ENCODE measurements around the gene SFXN5.

DNA sequence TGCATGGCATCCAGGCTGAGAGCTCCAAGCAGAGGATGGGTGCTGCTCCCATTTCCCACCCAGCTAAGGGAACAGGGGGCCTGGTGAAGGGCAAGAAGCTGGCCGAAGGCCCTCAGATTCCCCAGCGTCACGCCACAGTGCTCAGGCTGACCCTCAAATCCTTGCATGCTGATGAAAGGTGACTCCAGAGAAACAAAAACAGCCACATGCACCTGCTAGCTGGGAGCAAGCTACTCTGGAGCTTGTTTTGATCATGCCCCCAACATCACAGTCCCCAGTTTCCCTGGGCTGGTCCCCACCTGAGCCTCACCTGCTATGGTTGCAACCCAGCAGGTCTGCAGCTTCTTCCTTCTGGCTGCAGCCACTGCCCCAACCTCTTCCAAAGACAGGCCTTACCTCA, 28.0 kb upstream of the SFXN5 start:
- TF ChIP-seq SIN3A (IDR thresholded peaks at IDR 0.05; ENCODE audit: borderline replicate concordance, insufficient read depth, low read length): no peak
- TF ChIP-seq, protein P1, sequence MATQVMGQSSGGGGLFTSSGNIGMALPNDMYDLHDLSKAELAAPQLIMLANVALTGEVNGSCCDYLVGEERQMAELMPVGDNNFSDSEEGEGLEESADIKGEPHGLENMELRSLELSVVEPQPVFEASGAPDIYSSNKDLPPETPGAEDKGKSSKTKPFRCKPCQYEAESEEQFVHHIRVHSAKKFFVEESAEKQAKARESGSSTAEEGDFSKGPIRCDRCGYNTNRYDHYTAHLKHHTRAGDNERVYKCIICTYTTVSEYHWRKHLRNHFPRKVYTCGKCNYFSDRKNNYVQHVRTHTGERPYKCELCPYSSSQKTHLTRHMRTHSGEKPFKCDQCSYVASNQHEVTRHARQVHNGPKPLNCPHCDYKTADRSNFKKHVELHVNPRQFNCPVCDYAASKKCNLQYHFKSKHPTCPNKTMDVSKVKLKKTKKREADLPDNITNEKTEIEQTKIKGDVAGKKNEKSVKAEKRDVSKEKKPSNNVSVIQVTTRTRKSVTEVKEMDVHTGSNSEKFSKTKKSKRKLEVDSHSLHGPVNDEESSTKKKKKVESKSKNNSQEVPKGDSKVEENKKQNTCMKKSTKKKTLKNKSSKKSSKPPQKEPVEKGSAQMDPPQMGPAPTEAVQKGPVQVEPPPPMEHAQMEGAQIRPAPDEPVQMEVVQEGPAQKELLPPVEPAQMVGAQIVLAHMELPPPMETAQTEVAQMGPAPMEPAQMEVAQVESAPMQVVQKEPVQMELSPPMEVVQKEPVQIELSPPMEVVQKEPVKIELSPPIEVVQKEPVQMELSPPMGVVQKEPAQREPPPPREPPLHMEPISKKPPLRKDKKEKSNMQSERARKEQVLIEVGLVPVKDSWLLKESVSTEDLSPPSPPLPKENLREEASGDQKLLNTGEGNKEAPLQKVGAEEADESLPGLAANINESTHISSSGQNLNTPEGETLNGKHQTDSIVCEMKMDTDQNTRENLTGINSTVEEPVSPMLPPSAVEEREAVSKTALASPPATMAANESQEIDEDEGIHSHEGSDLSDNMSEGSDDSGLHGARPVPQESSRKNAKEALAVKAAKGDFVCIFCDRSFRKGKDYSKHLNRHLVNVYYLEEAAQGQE (IDR thresholded peaks at IDR 0.05; ENCODE audit: insufficient read depth in 1 of 2, low read depth in 2 of 2, low read length in 2 of 2): no peak
- no peak for TF ChIP-seq POLR2AphosphoS5 (IDR thresholded peaks at IDR 0.05; ENCODE audit: low read depth, low read length)
- TF ChIP-seq TAF1 (IDR thresholded peaks at IDR 0.05; ENCODE audit: borderline replicate concordance, insufficient read depth, low read length): no peak
- TF ChIP-seq FOXP2 (optimal IDR thresholded peaks at IDR 0.05; ENCODE audit: borderline replicate concordance, extremely low read depth, extremely low read length, insufficient read depth): no peak

All from PFSK-1 (cell line).